C4-2B (cell line): ENCODE measurements around the gene ZER1.

Experiments used
- CTCF ChIP-seq: fragments of 450-650 bp; conservative IDR thresholded peaks from 2 replicates; pipeline ENCODE4 v1.5.1; 2017; ENCODE audit warnings: mild to moderate bottlenecking
- ZFX ChIP-seq: fragments of 450-650 bp; IDR thresholded peaks from 2 replicates; pipeline ENCODE4 v1.6.1; 2017

- TF ChIP-seq CTCF, result no peak
- no peak for TF ChIP-seq ZFX
Observed at GRCh38 chr9:128718047-128718446, 53.7 kb downstream of the ZER1 start.
